ENCODE measurements around the gene JADE2. TPM values are rescaled to one million over a fixed set of nuclear protein-coding genes. Genes with fewer than 3 reads are reported as not detected.

Gene JADE2
- total RNA-seq, 6 experiments from 2014 or later, result 6.1 to 14.8 (median 8.4) TPM

DNA sequence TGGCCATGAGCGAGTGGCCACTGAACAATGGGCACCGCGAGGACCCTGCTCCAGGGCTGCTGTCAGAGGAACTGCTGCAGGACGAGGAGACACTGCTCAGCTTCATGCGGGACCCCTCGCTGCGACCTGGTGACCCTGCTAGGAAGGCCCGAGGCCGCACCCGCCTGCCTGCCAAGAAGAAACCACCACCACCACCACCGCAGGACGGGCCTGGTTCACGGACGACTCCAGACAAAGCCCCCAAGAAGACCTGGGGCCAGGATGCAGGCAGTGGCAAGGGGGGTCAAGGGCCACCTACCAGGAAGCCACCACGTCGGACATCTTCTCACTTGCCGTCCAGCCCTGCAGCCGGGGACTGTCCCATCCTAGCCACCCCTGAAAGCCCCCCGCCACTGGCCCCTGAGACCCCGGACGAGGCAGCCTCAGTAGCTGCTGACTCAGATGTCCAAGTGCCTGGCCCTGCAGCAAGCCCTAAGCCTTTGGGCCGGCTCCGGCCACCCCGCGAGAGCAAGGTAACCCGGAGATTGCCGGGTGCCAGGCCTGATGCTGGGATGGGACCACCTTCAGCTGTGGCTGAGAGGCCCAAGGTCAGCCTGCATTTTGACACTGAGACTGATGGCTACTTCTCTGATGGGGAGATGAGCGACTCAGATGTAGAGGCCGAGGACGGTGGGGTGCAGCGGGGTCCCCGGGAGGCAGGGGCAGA is 53.3 kb downstream of the JADE2 start:
- Histone ChIP-seq H3K4me1 (peaks cover 0 to 17% (median 6%) of the 10 kb centered on the region in 4 donors), H3K36me3 (peaks cover 0 to 30% (median 11%) of the 10 kb centered on the region in 4 donors), H3K27me3 (no peaks in the 10 kb centered on the region), H3K27ac (no peak overlapping the region), H3K4me3 (no peak overlapping the region), H3K9me3 (no peaks in the 10 kb centered on the region)
- ATAC-seq (no peak), DNase-seq (peak in 1 of 3 donors; percentile 46)
- 84% methylated on average over 9 of the region's 32 CpGs for whole genome bisulfite sequencing (ENCODE audit: insufficient coverage, low coverage, low lambda C conversion rate, missing lambda C conversion rate)
- TF ChIP-seq, protein P1, sequence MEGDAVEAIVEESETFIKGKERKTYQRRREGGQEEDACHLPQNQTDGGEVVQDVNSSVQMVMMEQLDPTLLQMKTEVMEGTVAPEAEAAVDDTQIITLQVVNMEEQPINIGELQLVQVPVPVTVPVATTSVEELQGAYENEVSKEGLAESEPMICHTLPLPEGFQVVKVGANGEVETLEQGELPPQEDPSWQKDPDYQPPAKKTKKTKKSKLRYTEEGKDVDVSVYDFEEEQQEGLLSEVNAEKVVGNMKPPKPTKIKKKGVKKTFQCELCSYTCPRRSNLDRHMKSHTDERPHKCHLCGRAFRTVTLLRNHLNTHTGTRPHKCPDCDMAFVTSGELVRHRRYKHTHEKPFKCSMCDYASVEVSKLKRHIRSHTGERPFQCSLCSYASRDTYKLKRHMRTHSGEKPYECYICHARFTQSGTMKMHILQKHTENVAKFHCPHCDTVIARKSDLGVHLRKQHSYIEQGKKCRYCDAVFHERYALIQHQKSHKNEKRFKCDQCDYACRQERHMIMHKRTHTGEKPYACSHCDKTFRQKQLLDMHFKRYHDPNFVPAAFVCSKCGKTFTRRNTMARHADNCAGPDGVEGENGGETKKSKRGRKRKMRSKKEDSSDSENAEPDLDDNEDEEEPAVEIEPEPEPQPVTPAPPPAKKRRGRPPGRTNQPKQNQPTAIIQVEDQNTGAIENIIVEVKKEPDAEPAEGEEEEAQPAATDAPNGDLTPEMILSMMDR (IDR thresholded peaks at IDR 0.05), result no peak
- no peak for TF ChIP-seq POLR2A (IDR thresholded peaks at IDR 0.05)
- intact Hi-C loops (cut with DNase I), result loop anchor here in 1 of 2 donors (10.0 kb wide), 1 partner anchor 264 kb away; no protein-coding TSS in a partner anchor

DNA sequence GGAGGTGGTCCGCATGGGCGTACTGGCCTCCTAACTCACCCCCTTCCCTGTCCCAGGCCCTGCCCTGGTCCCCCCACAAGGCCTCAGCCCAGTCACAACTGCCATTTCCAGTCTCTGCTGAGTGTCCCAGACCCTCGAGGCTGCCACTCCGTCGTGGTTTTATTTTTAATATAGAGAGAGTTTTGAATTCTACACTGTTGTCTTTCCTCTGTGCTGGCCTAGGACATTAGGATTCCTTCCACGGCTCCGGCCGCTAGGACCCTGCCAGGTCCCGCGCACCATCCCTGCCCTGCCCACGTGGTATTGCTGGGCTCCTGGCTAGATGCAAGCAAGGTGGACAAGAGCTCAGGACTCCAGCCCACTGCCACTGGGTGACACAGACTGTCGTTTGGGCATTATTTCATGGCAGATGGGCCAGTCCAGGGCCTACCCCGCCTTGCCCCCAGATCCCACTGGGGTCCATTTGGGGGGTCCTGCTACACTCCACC is 53.9 kb downstream of the JADE2 start:
- no peak for DNase-seq
- H3K27ac ChIP-seq, result no peak overlapping the region
- no peaks in the 10 kb centered on the region for H3K9me3 ChIP-seq
- no peak overlapping the region for H3K4me3 ChIP-seq
- intact Hi-C loops (cut with DNase I), result loop anchor here in 1 of 2 donors (10.0 kb wide), 1 partner anchor 265 kb away; no protein-coding TSS in a partner anchor
- WGBS (ENCODE audit: insufficient coverage, low coverage, low lambda C conversion rate, missing lambda C conversion rate), result 95% methylated on average over 4 of the region's 13 CpGs
- peaks cover 0 to 17% (median 6%) of the 10 kb centered on the region in 4 donors for H3K4me1 ChIP-seq
- H3K27me3 ChIP-seq, result no peaks in the 10 kb centered on the region
- TF ChIP-seq, protein P1 (IDR thresholded peaks at IDR 0.05), result no peak
- no peak for TF ChIP-seq POLR2A (IDR thresholded peaks at IDR 0.05)
- no peak for ATAC-seq
- H3K36me3 ChIP-seq, result peaks cover 0 to 25% (median 11%) of the 10 kb centered on the region in 4 donors

DNA sequence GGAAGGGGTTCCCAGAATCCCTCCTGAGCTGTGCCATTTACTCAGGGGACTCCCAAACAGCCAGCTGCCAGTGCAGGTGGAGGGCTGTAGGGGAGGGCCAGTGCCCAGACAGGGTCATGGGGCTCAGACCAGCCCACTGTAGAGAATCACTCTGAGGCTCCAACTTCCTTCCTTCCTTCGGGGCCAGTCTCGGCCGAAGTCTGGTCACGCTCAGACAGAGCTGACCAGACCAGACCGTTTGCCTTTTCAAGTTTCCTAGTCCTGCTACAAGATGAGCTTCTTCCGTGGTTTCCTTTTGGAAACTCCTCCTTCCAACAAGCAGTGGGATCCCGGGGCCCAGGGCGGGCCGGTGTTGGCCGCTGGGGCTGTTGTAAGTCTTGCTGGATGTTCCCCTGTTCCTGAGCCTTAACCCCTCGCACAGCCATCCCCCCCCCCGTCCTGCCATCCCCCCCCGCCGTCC is 54.6 kb downstream of the JADE2 start:
- no peak overlapping the region for H3K4me3 ChIP-seq
- H3K4me1 ChIP-seq, result peaks cover 0 to 17% (median 6%) of the 10 kb centered on the region in 4 donors
- peaks cover 0 to 19% (median 9%) of the 10 kb centered on the region in 4 donors for H3K36me3 ChIP-seq
- TF ChIP-seq, protein P1 (IDR thresholded peaks at IDR 0.05), result no peak
- no peak for TF ChIP-seq POLR2A (IDR thresholded peaks at IDR 0.05)
- no peaks in the 10 kb centered on the region for H3K9me3 ChIP-seq
- DNase-seq (no peak), ATAC-seq (peak in 2 of 4 donors; percentile 6 to 18)
- 59% methylated on average over 6 of the region's 14 CpGs for WGBS (ENCODE audit: insufficient coverage, low coverage, low lambda C conversion rate, missing lambda C conversion rate)
- H3K27me3 ChIP-seq, result no peaks in the 10 kb centered on the region
- H3K27ac ChIP-seq, result no peak overlapping the region
- intact Hi-C loops (cut with DNase I), result loop anchor here (5.0 to 10.0 kb wide), 2 partner anchors 185 to 268 kb away; no protein-coding TSS in a partner anchor

DNA sequence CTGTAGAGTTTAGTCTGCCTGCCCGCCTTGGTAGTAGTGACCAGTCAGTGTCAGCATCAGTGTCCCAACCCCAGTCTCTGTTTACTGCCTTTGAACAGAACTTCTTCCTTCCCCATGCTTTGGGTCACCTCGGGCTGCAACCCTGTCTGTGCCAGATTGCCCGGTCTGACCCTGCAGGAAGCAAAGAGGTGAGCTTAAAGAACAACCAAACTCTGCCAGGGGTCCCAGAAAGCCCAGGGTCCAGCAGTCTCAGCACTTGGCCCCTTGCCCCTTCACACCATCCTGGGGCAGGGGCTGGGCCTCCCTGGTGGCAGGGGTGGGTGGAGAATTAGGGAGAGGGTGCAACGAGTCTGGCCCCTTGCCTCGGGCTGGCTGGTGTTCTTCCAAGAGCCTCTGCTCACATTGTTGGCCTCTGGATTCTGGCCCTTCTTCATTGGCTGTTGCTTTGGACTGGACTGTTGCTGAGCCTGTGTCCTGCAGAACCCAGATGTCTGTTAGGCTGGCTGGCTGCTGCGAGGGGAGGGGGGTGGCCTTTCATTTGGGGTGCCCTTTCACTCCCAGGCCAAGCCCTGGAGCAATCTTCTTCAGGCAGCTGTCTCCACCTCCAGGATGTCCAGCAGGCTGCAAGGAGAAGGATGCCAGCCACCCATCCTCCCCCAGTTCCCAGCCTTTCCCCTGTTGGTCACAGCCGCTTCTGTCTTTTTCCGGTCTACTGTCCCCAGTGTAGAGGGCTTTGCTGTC is 55.9 kb downstream of the JADE2 start:
- peak overlapping the region in 1 of 3 donors; percentile 58 for H3K27ac ChIP-seq
- WGBS (ENCODE audit: insufficient coverage, low coverage, low lambda C conversion rate, missing lambda C conversion rate), result 22% methylated on average over 4 of the region's 8 CpGs

More for the DNA sequence above, 55.9 kb downstream of the JADE2 start:
- H3K4me1 ChIP-seq, result peaks cover 0 to 17% (median 6%) of the 10 kb centered on the region in 4 donors
- TF ChIP-seq, protein P1 (IDR thresholded peaks at IDR 0.05), result no peak
- TF ChIP-seq POLR2A (IDR thresholded peaks at IDR 0.05), result no peak
- no peak overlapping the region for H3K4me3 ChIP-seq
- ATAC-seq (peak; percentile 25 to 87 (median 65)), DNase-seq (peak in 2 of 3 donors; percentile 79 to 84)
- H3K9me3 ChIP-seq, result no peaks in the 10 kb centered on the region
- no peaks in the 10 kb centered on the region for H3K27me3 ChIP-seq
- intact Hi-C loops (cut with DNase I), result loop anchor here (5.0 to 10.0 kb wide), 2 partner anchors 187 to 269 kb away; no protein-coding TSS in a partner anchor
- peaks cover 0 to 16% (median 5%) of the 10 kb centered on the region in 4 donors for H3K36me3 ChIP-seq

Measured in right lobe of liver (tissue), 6 donors.